SK-N-SH (cell line): ENCODE data around the gene CA7. TPM values are rescaled to one million over a fixed set of nuclear protein-coding genes. Genes with fewer than 3 reads are reported as not detected.

ENCODE experiments used
- CTCF ChIA-PET: fragments of 300-600, 350-600 bp; formaldehyde crosslinking; extraction: SDS; loops from one replicate; lab custom pipeline; 2021; lab: Yijun Ruan, JAX
- POLR2A ChIA-PET: fragments of 350-600 bp; sonication (Branson Sonifier 250); formaldehyde crosslinking; extraction: SDS; loops from one replicate; lab custom pipeline; 2020; ENCODE audit warnings: antibody characterized with exemption, inconsistent platforms; lab: Yijun Ruan, JAX
- DNase-seq: peaks from one replicate; pipeline ENCODE4 v3.0.0; 2012
- H2AFZ ChIP-seq: fragments of 200-600 bp; sonication (generic); 2 replicates; pipeline ENCODE4 v1.8.1; 2016; ENCODE audit warnings: antibody characterized with exemption, mild to moderate bottlenecking, low read depth
- H3F3A ChIP-seq: fragments of 200-600 bp; sonication (generic); replicated peaks from 2 replicates; pipeline ENCODE3; 2016; ENCODE audit warnings: antibody characterized with exemption, mild to moderate bottlenecking; ENCODE audit not compliant: insufficient read depth
- H3K27ac ChIP-seq, 2 experiments: fragments of 200-500 bp in 1 of 2; fragments of 200-600 bp in 1 of 2; sonication (Bioruptor generic) in 1 of 2; sonication (generic), shearing (Covaris generic) in 1 of 2; 2 replicates each; pipeline versions ENCODE4 v1.5.1 to v1.6.1; 2014 to 2016; ENCODE audit warnings: low read depth in 2 of 2, inconsistent platforms in 1 of 2, low read length in 1 of 2, mild to moderate bottlenecking in 1 of 2, mixed read lengths in 1 of 2
- H3K27me3 ChIP-seq: fragments of 200-600 bp; sonication (generic), shearing (Covaris generic); 2 replicates; pipeline ENCODE4 v1.6.1; 2016; ENCODE audit warnings: mixed run types; ENCODE audit not compliant: insufficient read depth
- H3K36me3 ChIP-seq, 2 experiments: fragments of 200-500 bp in 1 of 2; fragments of 200-600 bp in 1 of 2; sonication (Bioruptor generic) in 1 of 2; sonication (generic) in 1 of 2; replicated peaks in 1 of 2; 2 replicates each; pipeline versions ENCODE3 to v1.5.1; 2014 to 2016; ENCODE audit warnings: low read length in 1 of 2, mild to moderate bottlenecking in 1 of 2; ENCODE audit not compliant: insufficient read depth in 2 of 2, control insufficient read depth in 1 of 2
- H3K4me1 ChIP-seq, 2 experiments: fragments of 200-500 bp in 1 of 2; fragments of 200-600 bp in 1 of 2; sonication (Bioruptor generic) in 1 of 2; sonication (generic), shearing (Covaris generic) in 1 of 2; 2 replicates each; pipeline versions ENCODE4 v1.5.1 to v1.6.1; 2014 to 2016; ENCODE audit warnings: low read depth in 1 of 2, low read length in 1 of 2, mixed run types in 1 of 2; ENCODE audit not compliant: insufficient read depth in 2 of 2, control insufficient read depth in 1 of 2
- H3K4me2 ChIP-seq: fragments of 200-600 bp; sonication (generic), shearing (Covaris generic); 2 replicates; pipeline ENCODE4 v1.6.1; 2017; ENCODE audit warnings: mixed run types
- H3K4me3 ChIP-seq, 2 experiments: fragments of 200-500 bp in 1 of 2; fragments of 200-600 bp in 1 of 2; sonication (Bioruptor generic) in 1 of 2; sonication (generic), shearing (Covaris generic) in 1 of 2; 2 replicates each; pipeline versions ENCODE4 v1.5.1 to v1.8.1; 2014 to 2016; ENCODE audit warnings: low read depth in 2 of 2, inconsistent platforms in 1 of 2, low read length in 1 of 2, mild to moderate bottlenecking in 1 of 2, mixed read lengths in 1 of 2, moderate library complexity in 1 of 2
- H3K79me2 ChIP-seq: fragments of 200-600 bp; sonication (generic); 2 replicates; pipeline ENCODE4 v1.8.1; 2017; ENCODE audit warnings: mild to moderate bottlenecking; ENCODE audit not compliant: insufficient read depth
- H3K9ac ChIP-seq: fragments of 200-600 bp; sonication (generic); 2 replicates; pipeline ENCODE4 v1.6.1; 2017; ENCODE audit warnings: mixed run types
- H3K9me2 ChIP-seq: fragments of 200-600 bp; sonication (generic); 2 replicates; pipeline ENCODE4 v1.6.1; 2017; ENCODE audit warnings: mixed run types
- H3K9me3 ChIP-seq: fragments of 200-600 bp; sonication (generic); 2 replicates; pipeline ENCODE4 v1.6.1; 2017; ENCODE audit warnings: mixed run types, mild to moderate bottlenecking, moderate library complexity
- H4K20me1 ChIP-seq: fragments of 200-600 bp; sonication (generic); 2 replicates; pipeline ENCODE4 v1.6.1; 2017; ENCODE audit warnings: mild to moderate bottlenecking, mixed run types; ENCODE audit not compliant: insufficient read depth
- ELF1 ChIP-seq: IDR thresholded peaks from 2 replicates; pipeline ENCODE4 v1.4.0; 2012
- FOSL2 ChIP-seq: IDR thresholded peaks from 2 replicates; pipeline ENCODE4 v1.4.0; 2012; ENCODE audit warnings: low read depth, mild to moderate bottlenecking, moderate library complexity, borderline replicate concordance
- FOXJ3 ChIP-seq: sonication (generic); formaldehyde crosslinking; IDR thresholded peaks from 2 replicates; pipeline ENCODE4 v1.5.1; 2020; ENCODE audit warnings: mild to moderate bottlenecking, missing genetic modification reagents
- FOXM1 ChIP-seq: IDR thresholded peaks from 2 replicates; pipeline ENCODE4 v1.4.0; 2012; ENCODE audit warnings: low read depth, mild to moderate bottlenecking
- GABPA ChIP-seq: IDR thresholded peaks from 2 replicates; pipeline ENCODE4 v1.4.0; 2012; ENCODE audit warnings: low read depth, mild to moderate bottlenecking
- GATA2 ChIP-seq: sonication (generic); formaldehyde crosslinking; IDR thresholded peaks from 2 replicates; pipeline ENCODE4 v1.5.0; 2020; ENCODE audit warnings: mild to moderate bottlenecking, missing genetic modification reagents
- MXI1 ChIP-seq: IDR thresholded peaks from 2 replicates; pipeline ENCODE4 v1.6.1; 2012; ENCODE audit warnings: mild to moderate bottlenecking, low read depth, low read length, improper control_type of control experiment
- NRF1 ChIP-seq: IDR thresholded peaks from 2 replicates; pipeline ENCODE4 v1.6.1; 2012; ENCODE audit warnings: low read depth, mild to moderate bottlenecking, low read length
- RAD21 ChIP-seq: IDR thresholded peaks from 2 replicates; pipeline ENCODE4 v1.6.1; 2012; ENCODE audit warnings: mild to moderate bottlenecking, low read length
- RFX5 ChIP-seq: IDR thresholded peaks from 2 replicates; pipeline ENCODE4 v1.6.1; 2012; ENCODE audit warnings: mild to moderate bottlenecking, improper control_type of control experiment, low read length
- RXRA ChIP-seq: IDR thresholded peaks from 2 replicates; pipeline ENCODE4 v1.4.0; 2012; ENCODE audit warnings: low read depth, mild to moderate bottlenecking, borderline replicate concordance
- SIN3A ChIP-seq: IDR thresholded peaks from 2 replicates; pipeline ENCODE4 v1.6.1; 2012; ENCODE audit warnings: low read depth, mild to moderate bottlenecking, low read length, moderate library complexity, borderline replicate concordance
- TAF1 ChIP-seq: IDR thresholded peaks from 2 replicates; pipeline ENCODE4 v1.6.1; 2012; ENCODE audit warnings: low read depth, mild to moderate bottlenecking, low read length, moderate library complexity, borderline replicate concordance
- YY1 ChIP-seq: IDR thresholded peaks from 2 replicates; pipeline ENCODE4 v1.4.0; 2012; ENCODE audit warnings: low read depth, mild to moderate bottlenecking
- WGBS: methylation state at CpG from one replicate; pipeline ENCODE4 v1.1.6; 2017; ENCODE audit warnings: low lambda C conversion rate; 5-methylcytosine and 5-hydroxymethylcytosine counted together
- polyA plus RNA-seq, 3 experiments: library from polyadenylated mRNA; depleted of rRNA; stranded (reverse); fragments of >200 nt; gene quantifications; 2 replicates each; pipeline ENCODE4 v1.2.3, GENCODE V29; 2012
- TF ChIP-seq, protein P1 (sequence below): fragments of 200-600 bp; sonication (generic); IDR thresholded peaks from 2 replicates; pipeline ENCODE4 v1.6.1; 2017; ENCODE audit warnings: antibody characterized with exemption, mild to moderate bottlenecking, moderate library complexity
- TF ChIP-seq, protein P2 (sequence below): IDR thresholded peaks from 2 replicates; pipeline ENCODE4 v1.4.0; 2012; ENCODE audit warnings: low read depth
- TF ChIP-seq, protein P3 (sequence below): IDR thresholded peaks from 2 replicates; pipeline ENCODE4 v1.4.0; 2012; ENCODE audit warnings: low read depth, borderline replicate concordance
- TF ChIP-seq, protein P4 (sequence below): fragments of 150-350 bp; IDR thresholded peaks from 2 replicates; pipeline ENCODE4 v1.6.1; 2017; ENCODE audit warnings: antibody characterized with exemption, low read length, low read depth, borderline replicate concordance

The CA7 gene
- polyA plus RNA-seq, 1 of the 3 experiments (the other 2 are of a cell fraction) = 0.12 TPM

DNA sequence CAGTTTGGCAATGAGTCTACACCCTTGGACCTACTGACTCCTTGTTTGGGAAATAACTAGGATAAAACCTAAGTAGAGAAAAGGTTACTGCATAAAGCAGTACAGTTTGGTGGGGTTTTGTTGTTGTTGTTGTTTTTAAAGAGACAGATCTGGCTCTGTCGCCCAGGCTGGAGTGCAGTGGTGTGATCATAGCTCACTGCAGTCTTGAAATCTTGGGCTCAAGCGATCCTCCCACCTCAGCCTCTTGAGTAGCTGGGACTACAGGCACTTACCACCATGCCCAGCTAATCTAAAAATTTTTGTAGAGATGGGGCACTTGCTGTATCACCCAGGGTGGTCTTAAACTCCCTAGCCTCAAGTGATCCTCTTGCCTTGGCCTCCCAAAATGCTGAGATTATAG lies 37.3 kb downstream of the CA7 start:
- H3F3A ChIP-seq = peaks cover 3% of the 10 kb centered on the region
- H3K36me3 ChIP-seq = peaks cover 10 to 19% of the 10 kb centered on the region in 2 experiments
- ChIA-PET POLR2A (interaction anchor here (1.2 to 1.5 kb wide), 2 partner anchors 9 to 14 kb away, joined by 3 to 4 read pairs; no protein-coding TSS in a partner anchor), CTCF (interaction anchor here (1.0 to 4.0 kb wide), 12 partner anchors 9 to 137 kb away, joined by 3 to 26 read pairs (median 6); partner anchors contain the start of gene NAE1)
- H3K27ac ChIP-seq = no peak overlapping the region
- H3K9me3 ChIP-seq = no peaks in the 10 kb centered on the region
- no peaks in the 10 kb centered on the region for H3K9me2 ChIP-seq
- H2AFZ ChIP-seq = no peak overlapping the region
- H3K4me1 ChIP-seq = peaks cover 0 to 7% of the 10 kb centered on the region in 2 experiments; a peak in 1 of 4 replicates
- peaks cover 20% of the 10 kb centered on the region for H3K79me2 ChIP-seq
- H3K4me3 ChIP-seq = peak overlapping the region; percentile 43 to 74; a peak in 3 of 4 replicates
- no peak for TF ChIP-seq NRF1
- TF ChIP-seq RXRA = no peak
- TF ChIP-seq SIN3A = no peak
- TF ChIP-seq, protein P1, sequence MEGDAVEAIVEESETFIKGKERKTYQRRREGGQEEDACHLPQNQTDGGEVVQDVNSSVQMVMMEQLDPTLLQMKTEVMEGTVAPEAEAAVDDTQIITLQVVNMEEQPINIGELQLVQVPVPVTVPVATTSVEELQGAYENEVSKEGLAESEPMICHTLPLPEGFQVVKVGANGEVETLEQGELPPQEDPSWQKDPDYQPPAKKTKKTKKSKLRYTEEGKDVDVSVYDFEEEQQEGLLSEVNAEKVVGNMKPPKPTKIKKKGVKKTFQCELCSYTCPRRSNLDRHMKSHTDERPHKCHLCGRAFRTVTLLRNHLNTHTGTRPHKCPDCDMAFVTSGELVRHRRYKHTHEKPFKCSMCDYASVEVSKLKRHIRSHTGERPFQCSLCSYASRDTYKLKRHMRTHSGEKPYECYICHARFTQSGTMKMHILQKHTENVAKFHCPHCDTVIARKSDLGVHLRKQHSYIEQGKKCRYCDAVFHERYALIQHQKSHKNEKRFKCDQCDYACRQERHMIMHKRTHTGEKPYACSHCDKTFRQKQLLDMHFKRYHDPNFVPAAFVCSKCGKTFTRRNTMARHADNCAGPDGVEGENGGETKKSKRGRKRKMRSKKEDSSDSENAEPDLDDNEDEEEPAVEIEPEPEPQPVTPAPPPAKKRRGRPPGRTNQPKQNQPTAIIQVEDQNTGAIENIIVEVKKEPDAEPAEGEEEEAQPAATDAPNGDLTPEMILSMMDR = no peak
- TF ChIP-seq RFX5 = no peak
- TF ChIP-seq FOSL2 = no peak
- TF ChIP-seq YY1 = no peak
- TF ChIP-seq RAD21 = no peak
- no peak for TF ChIP-seq GABPA
- TF ChIP-seq, protein P2, sequence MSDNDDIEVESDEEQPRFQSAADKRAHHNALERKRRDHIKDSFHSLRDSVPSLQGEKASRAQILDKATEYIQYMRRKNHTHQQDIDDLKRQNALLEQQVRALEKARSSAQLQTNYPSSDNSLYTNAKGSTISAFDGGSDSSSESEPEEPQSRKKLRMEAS = no peak
- TF ChIP-seq FOXM1 = no peak
- TF ChIP-seq ELF1 = no peak
- TF ChIP-seq GATA2 (CRISPR knock-in tag) = no peak
- no peak for TF ChIP-seq MXI1
- TF ChIP-seq, protein P3, sequence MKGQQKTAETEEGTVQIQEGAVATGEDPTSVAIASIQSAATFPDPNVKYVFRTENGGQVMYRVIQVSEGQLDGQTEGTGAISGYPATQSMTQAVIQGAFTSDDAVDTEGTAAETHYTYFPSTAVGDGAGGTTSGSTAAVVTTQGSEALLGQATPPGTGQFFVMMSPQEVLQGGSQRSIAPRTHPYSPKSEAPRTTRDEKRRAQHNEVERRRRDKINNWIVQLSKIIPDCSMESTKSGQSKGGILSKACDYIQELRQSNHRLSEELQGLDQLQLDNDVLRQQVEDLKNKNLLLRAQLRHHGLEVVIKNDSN = no peak
- TF ChIP-seq, protein P4, sequence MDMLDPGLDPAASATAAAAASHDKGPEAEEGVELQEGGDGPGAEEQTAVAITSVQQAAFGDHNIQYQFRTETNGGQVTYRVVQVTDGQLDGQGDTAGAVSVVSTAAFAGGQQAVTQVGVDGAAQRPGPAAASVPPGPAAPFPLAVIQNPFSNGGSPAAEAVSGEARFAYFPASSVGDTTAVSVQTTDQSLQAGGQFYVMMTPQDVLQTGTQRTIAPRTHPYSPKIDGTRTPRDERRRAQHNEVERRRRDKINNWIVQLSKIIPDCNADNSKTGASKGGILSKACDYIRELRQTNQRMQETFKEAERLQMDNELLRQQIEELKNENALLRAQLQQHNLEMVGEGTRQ = no peak
- no peak for TF ChIP-seq TAF1
- no peak for TF ChIP-seq FOXJ3 (CRISPR knock-in tag)
- H3K9ac ChIP-seq = no peak overlapping the region
- no peak for DNase-seq
- no peaks in the 10 kb centered on the region for H3K27me3 ChIP-seq
- no peaks in the 10 kb centered on the region for H4K20me1 ChIP-seq
- H3K4me2 ChIP-seq = peak overlapping the region; percentile 95
- 100% methylated on average over 2 of the region's 2 CpGs for WGBS
